Smooth muscle cell (in vitro differentiated cells): ENCODE data around the gene ATG16L2. TPM values are rescaled to one million over a fixed set of nuclear protein-coding genes. Genes with fewer than 3 reads are reported as not detected.
A peak's percentile ranks its signal among the peaks of the same experiment; 100 is the strongest.

Source experiments
- DNase-seq: peaks from one replicate; lab custom pipeline; 2025; ENCODE audit not compliant: unreplicated experiment; lab: John Stamatoyannopoulos, UW
- H2AFZ ChIP-seq: fragments of 200-600 bp; sonication (generic); 2 replicates; pipeline ENCODE4 v1.6.0; 2016; ENCODE audit warnings: antibody characterized with exemption, low read depth, mild to moderate bottlenecking
- H3F3A ChIP-seq: fragments of 200-600 bp; sonication (generic); 2 replicates; pipeline ENCODE4 v1.6.0; 2017; ENCODE audit warnings: antibody characterized with exemption, low read depth
- H3K27ac ChIP-seq: fragments of 200-600 bp; sonication (generic); 2 replicates; pipeline ENCODE4 v1.5.1; 2016; ENCODE audit warnings: low read depth, mild to moderate bottlenecking
- H3K27me3 ChIP-seq: fragments of 200-600 bp; sonication (generic); 2 replicates; pipeline ENCODE4 v1.6.1; 2016; ENCODE audit warnings: low read depth, mild to moderate bottlenecking
- H3K36me3 ChIP-seq: fragments of 200-600 bp; sonication (generic); 2 replicates; pipeline ENCODE4 v1.5.1; 2016; ENCODE audit warnings: low read depth
- H3K4me1 ChIP-seq: fragments of 200-600 bp; sonication (generic); 2 replicates; pipeline ENCODE4 v1.5.1; 2016; ENCODE audit warnings: low read depth
- H3K4me2 ChIP-seq: fragments of 200-600 bp; sonication (generic); 2 replicates; pipeline ENCODE4 v1.6.0; 2016; ENCODE audit warnings: mild to moderate bottlenecking
- H3K4me3 ChIP-seq: fragments of 200-600 bp; sonication (generic); 2 replicates; pipeline ENCODE4 v1.5.1; 2016; ENCODE audit warnings: mild to moderate bottlenecking
- H3K79me2 ChIP-seq: fragments of 200-600 bp; sonication (generic); 2 replicates; pipeline ENCODE4 v1.6.0; 2016; ENCODE audit warnings: low read depth, mild to moderate bottlenecking
- H3K9ac ChIP-seq: fragments of 200-600 bp; sonication (generic); 2 replicates; pipeline ENCODE4 v1.6.0; 2016; ENCODE audit warnings: low read depth
- H3K9me3 ChIP-seq: fragments of 200-600 bp; sonication (generic); replicated peaks from 2 replicates; pipeline ENCODE4 v1.5.1; 2016; ENCODE audit warnings: low read depth
- H4K20me1 ChIP-seq: fragments of 200-600 bp; sonication (generic); 2 replicates; pipeline ENCODE4 v1.6.0; 2016; ENCODE audit warnings: low read depth
- CTCF ChIP-seq: fragments of 200-600 bp; sonication (generic); IDR thresholded peaks from 2 replicates; pipeline ENCODE4 v1.5.1; 2017; ENCODE audit warnings: borderline replicate concordance, mild to moderate bottlenecking, antibody characterized with exemption; ENCODE audit not compliant: insufficient read depth, poor library complexity, severe bottlenecking
- WGBS: methylation state at CpG from one replicate; pipeline ENCODE4 v1.1.7; 2016; ENCODE audit warnings: low lambda C conversion rate; 5-methylcytosine and 5-hydroxymethylcytosine counted together
- polyA plus RNA-seq: library from polyadenylated mRNA; unstranded; fragments of >200 nt; fragmentation: Nextera tagmentation; extraction: Ambion mirVana; gene quantifications from 2 replicates; pipeline ENCODE4 v1.2.1, GENCODE V29; 2016
- total RNA-seq: library from RNA; depleted of rRNA; stranded (reverse); fragments of >200 nt; gene quantifications from 2 replicates; pipeline ENCODE4 v1.2.3, GENCODE V29; 2014

Gene ATG16L2
- total and polyA plus RNA-seq, 2 experiments from 2014 or later, result 7.4 to 9.3 TPM

DNA sequence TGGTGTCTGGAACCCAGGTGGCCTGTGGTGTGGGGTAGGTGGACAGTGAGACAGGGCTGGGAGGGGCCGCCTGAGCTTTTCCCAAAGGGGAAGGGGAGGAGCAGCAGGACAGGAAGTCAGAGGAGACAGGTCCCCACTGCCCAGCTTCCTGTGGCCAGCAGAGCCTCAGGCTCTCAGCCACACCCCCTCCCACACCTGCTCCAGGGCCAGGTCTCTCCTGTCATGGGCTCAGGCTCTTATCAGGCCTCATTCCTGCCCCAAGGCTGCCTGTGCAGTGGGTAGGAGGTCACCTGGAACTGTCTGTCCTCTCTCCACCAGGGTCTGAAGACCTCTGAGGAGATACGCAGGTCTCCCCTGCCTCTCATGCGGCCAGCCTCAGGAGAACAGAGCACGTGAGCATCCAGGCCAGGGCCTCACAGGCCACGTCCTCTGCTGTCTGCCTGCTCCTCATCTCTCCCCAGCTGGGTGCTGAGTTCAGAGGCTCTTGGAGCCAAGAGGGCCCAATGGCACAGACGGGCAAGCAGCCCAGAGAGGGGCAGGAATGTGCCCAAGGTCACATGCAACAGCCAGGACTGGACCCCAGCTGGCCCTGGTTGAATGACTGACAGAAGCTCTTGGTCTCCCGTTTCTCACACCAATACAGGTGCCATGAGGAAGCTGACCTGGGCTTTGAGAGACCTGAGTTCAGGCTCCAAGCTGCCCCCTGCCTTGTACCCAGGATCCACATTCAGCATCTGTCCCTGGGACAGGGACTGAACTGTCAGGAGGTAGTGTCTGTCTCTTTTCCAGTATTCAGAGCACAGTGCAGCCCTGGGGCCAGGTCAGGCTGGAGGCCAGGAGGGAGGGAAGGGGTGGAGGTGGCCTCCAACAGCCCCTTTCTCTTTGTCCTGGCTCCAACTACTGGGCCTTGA lies 37.1 kb upstream of the ATG16L2 start:
- no peak for DNase-seq
- TF ChIP-seq CTCF, result no peak
- Histone ChIP-seq H3K79me2 (peaks cover 10% of the 10 kb centered on the region), H2AFZ (no peak overlapping the region), H3K27me3 (no peaks in the 10 kb centered on the region), H3K4me3 (no peak overlapping the region), H3K4me2 (no peak overlapping the region), H3K27ac (no peak overlapping the region), H3K9ac (no peak overlapping the region), H3K36me3 (no peaks in the 10 kb centered on the region), H3K4me1 (peaks cover 23% of the 10 kb centered on the region), H4K20me1 (peaks cover 9% of the 10 kb centered on the region), H3F3A (peaks cover 17% of the 10 kb centered on the region), H3K9me3 (no peaks in the 10 kb centered on the region)
- WGBS, result 84% methylated on average over 7 of the region's 7 CpGs

- H3F3A ChIP-seq, result peaks cover 14% of the 10 kb centered on the region
- H3K4me3 ChIP-seq, result no peak overlapping the region
- no peaks in the 10 kb centered on the region for H3K36me3 ChIP-seq
- H3K79me2 ChIP-seq, result peaks cover 10% of the 10 kb centered on the region
- WGBS, result 73% methylated on average over 5 of the region's 5 CpGs
- no peak overlapping the region for H3K4me2 ChIP-seq
- no peak overlapping the region for H2AFZ ChIP-seq
- no peak overlapping the region for H3K27ac ChIP-seq
- no peaks in the 10 kb centered on the region for H3K9me3 ChIP-seq
- no peaks in the 10 kb centered on the region for H3K27me3 ChIP-seq
- peaks cover 9% of the 10 kb centered on the region for H4K20me1 ChIP-seq
- DNase-seq, result no peak
- H3K9ac ChIP-seq, result no peak overlapping the region
- no peak for TF ChIP-seq CTCF
- peaks cover 23% of the 10 kb centered on the region for H3K4me1 ChIP-seq
These were observed 36.4 kb upstream of the ATG16L2 start for GRCh38 chr11:72777755-72778278.

DNA sequence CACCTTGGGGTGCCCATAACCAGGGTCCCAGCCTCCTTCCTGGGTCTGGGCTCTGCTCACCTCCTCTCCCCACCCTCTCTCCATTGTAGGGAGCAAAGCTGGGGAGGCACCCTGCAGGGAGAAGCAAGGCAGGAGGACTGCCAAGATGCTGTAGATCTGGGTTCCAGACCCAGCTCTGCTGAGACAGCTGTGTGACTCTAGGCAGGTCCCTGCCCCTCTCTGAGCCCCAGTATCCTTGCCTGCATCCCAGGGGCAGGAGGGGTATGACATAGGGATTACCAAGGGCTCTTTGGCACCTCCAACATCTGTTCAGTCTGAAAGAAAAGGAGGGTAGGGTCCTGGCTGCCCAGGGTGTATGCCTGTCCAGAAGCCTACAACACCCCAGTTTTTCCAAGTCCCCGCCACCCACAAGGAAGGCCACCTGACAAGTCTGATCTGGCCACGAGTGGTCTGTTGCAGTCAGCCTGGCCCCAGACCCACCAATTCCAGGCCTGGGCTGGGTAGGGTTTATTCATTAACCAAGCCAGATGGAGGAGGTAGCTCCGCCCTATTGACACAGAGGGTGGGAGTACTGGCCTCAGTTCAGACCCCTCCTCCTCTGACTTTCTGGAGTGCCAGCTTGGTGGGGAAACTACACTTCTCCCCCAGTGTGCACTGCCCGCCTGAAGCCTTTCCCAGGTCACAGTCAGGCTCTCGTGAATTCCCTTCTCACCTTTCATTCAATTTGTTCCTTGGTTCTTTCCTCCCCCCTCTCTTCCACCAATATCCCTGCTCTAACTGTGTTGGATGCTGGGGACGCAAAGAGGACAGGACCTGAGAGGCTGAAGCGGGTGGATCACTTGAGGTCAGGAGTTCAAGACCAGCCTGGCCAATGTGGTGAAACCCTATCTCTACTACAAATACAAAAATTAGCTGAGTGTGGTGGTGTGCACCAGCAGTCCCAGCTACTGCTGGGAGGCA lies 35.4 kb upstream of the ATG16L2 start:
- Histone ChIP-seq H3F3A (peaks cover 5% of the 10 kb centered on the region), H4K20me1 (peaks cover 9% of the 10 kb centered on the region), H3K27me3 (no peaks in the 10 kb centered on the region), H3K9ac (no peak overlapping the region), H2AFZ (no peak overlapping the region), H3K4me3 (peak overlapping the region; percentile 75), H3K9me3 (no peaks in the 10 kb centered on the region), H3K36me3 (no peaks in the 10 kb centered on the region), H3K79me2 (peaks cover 10% of the 10 kb centered on the region), H3K27ac (no peak overlapping the region), H3K4me2 (no peak overlapping the region), H3K4me1 (peaks cover 18% of the 10 kb centered on the region)
- 97% methylated on average over 7 of the region's 7 CpGs for WGBS
- TF ChIP-seq CTCF, result no peak
- no peak for DNase-seq
